Activated naive CD4-positive, alpha-beta T cell treated with anti-CD3 and anti-CD28 coated beads, Interleukin-2, amount 50 U/mL, for 16 hours (primary cell): ENCODE results near the gene CT45A1.
"Not testable (repeated sequence)": the region's sequence is repeated elsewhere in the genome, so short reads cannot be mapped to it uniquely, and the experiment has no call there.

Experiments used
- DNase-seq: peaks from one replicate; pipeline ENCODE4 v3.0.0-alpha.2; 2020

The CT45A1 gene

GRCh38 chrX:135713183-135713689 lies at the start of gene CT45A1:
CT45A1 (plus strand) TSS chrX:135713639; CDS start chrX:135718941, 5,302 bp downstream.
- not testable (repeated sequence) for DNase-seq

- DNase-seq, result not testable (repeated sequence)
Observed at GRCh38 chrX:135672979-135673378, 40.5 kb upstream of the CT45A1 start.

GRCh38 chrX:135688137-135688536 lies 25.3 kb upstream of the CT45A1 start:
- no peak for DNase-seq

GRCh38 chrX:135695471-135695870 lies 18.0 kb upstream of the CT45A1 start:
- no peak for DNase-seq

GRCh38 chrX:135697601-135698000 lies 15.8 kb upstream of the CT45A1 start:
- DNase-seq, result no peak

GRCh38 chrX:135698924-135699323 lies 14.5 kb upstream of the CT45A1 start:
- no peak for DNase-seq

GRCh38 chrX:135707880-135708279 lies 5.6 kb upstream of the CT45A1 start:
- no peak for DNase-seq

GRCh38 chrX:135713795-135714194 lies 356 bp downstream of the CT45A1 start:
- DNase-seq, result no peak

- DNase-seq, result not testable (repeated sequence)
Observed at GRCh38 chrX:135734666-135735065, 21.2 kb downstream of the CT45A1 start.

- DNase-seq, result no peak
Observed at GRCh38 chrX:135737366-135738071, 24.1 kb downstream of the CT45A1 start.

- DNase-seq, result peak; percentile 39
Observed at GRCh38 chrX:135740681-135741149, 27.3 kb downstream of the CT45A1 start.

GRCh38 chrX:135741192-135741715 lies 27.8 kb downstream of the CT45A1 start:
- no peak for DNase-seq

GRCh38 chrX:135744739-135745138 lies 31.3 kb downstream of the CT45A1 start:
- not testable (repeated sequence) for DNase-seq

GRCh38 chrX:135768091-135768490 lies 54.7 kb downstream of the CT45A1 start, which contains the start of gene CT45A3:
CT45A3 (minus strand) TSS chrX:135768191; CDS start chrX:135764444, 3,747 bp downstream.
- not testable (repeated sequence) for DNase-seq
